Activated CD4-positive, CD25-positive, alpha-beta regulatory T cell treated with anti-CD3 and anti-CD28 coated beads, Interleukin-2, amount 50 U/mL, for 16 hours (primary cell): ENCODE measurements around the gene KDM8.
"Not testable (repeated sequence)": the region's sequence is repeated elsewhere in the genome, so short reads cannot be mapped to it uniquely, and the experiment has no call there.

ENCODE experiments used
- DNase-seq: peaks from one replicate; pipeline ENCODE4 v3.0.0-alpha.2; 2020; ENCODE audit warnings: low read depth, low spot score

KDM8 gene

DNA sequence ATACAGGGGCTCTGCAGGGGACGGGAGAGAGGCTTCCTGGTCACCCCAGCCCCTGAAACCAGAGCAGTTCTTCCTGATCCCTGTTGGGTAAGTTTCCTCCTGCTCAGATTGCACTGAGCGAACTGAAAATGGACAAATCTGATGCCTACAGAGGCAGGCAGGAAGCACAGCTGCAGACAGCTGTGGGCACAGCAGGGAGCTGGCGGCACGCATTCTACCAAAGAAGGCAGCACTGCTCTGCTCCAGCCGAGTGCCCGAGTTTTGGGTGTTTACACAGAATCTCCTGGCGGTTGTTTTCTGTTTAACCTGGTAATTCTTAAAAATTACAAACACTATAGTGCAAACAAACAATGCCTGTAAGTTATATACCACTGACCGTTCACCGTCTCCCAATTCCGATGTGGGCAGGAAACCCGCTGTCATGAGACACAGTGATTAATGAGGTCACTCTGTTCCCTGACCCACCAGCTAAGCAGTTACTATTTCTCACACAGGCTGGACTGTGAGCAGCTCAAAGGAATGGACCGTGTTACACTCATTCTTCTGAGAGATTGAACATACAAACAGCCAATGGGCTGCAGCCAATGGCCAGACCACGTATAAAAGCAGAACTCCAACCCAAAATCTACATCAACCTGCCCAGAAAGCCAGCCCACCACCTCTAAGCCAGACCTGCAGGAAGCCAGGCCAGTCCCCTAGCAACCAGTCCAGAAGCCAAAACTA lies 39.7 kb downstream of the KDM8 start:
- DNase-seq = no peak

DNA sequence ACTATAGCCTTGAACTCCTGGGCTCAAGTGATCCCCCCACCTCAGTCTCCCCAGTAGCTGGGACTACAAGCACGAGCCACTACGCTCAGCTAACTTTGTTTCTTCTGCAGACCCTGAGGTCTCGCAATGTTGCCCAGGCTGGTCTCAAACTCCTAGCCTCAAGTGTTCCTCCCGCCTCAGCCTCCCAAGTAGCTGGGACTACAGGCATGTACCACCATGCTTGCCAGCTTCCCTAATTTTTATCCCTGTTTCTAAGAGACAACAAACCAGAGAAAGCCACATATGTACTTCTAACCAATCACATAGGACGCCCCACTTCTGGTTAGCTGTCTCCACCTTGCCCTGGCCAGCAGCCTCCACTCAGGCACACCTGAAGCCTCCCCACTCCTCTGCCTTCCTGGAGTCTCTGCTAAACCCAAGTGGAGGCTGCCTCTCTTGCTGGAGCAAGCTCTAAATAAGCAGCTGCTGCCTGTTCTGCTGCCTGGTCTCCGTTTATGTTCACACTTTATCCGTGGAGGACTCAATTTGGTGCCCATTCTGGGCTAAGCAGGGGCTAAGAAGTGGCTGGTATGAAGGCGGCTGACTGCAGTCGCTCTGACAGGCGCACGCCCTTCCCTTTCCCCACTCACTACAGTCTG lies 40.5 kb downstream of the KDM8 start:
- no peak for DNase-seq

DNA sequence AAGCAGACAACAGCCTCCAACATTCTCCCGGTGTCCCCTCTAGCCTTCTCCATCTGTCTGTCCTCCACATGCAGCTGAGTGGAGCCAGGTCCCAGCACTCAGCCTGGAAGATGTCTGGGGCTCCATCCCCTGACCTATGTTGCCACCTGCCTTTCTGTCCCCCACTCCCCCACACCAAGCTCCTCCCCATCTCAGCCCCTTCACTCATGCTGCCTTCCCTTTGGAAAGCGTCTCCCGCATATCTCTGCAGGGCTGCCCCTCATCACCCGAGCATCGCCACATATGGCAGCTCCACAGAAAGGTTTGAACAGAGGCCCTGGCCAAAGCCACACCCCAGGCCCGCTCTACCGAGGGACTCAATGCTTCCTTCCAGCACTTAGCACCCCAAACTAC lies 41.0 kb downstream of the KDM8 start:
- no peak for DNase-seq

DNA sequence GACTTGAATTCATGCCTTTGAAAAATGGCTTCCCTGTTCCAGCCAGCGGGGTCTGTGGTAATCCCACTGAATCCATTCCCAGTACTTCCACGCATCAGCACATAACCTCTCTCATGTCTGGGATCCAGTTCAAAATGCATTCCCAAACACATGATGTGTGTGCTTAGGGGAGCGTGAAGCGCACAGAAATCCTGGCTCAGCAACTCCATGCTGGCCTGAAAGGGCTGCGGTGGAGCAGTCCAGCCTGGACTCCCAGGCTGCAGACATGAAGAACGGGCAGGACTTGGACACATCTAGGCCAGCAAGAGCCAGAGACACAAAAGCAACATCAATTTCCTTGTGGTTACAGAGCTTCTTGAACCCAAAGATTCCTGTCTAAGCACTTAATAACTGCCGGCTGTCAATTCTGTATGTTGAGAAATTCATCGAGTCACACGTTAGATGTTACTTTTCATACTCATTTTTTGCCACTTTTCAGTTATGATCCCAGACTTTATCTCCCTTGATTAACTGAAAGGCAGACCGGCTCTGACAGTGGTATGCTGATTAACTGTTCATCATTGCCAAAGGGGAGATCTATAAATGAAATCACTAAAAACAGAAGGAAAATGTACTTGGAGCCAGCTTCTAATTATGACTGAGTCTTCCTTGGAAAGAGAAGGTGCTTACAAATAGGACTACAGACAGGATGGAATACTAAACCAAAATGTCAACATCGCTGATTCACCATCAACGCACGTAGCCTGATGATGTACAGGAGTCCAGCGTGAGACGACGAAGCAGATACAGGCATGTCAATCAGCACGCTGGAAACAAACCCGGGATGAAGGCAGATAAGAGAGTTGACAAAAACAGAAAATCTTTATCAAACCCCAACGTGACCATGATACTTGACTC lies 42.2 kb downstream of the KDM8 start:
- no peak for DNase-seq

DNA sequence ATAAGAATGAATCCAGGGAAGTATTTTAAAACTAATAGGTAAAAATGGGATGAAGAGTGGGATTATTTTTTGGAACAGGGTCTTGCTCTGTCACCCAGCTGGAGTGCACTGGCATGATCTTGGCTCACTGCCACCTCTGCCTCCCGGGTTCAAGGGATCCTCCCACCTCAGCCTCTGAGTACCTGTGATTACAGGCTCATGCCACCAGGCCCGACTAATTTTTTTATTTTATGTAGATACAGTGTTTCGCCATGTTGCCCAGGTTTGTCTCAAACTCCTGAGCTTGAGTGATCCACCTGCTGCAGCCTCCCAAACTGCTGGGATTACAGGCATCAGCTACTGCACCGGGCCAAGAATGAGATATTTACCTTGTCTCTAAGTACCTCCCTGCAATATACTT lies 43.1 kb downstream of the KDM8 start:
- no peak for DNase-seq

DNA sequence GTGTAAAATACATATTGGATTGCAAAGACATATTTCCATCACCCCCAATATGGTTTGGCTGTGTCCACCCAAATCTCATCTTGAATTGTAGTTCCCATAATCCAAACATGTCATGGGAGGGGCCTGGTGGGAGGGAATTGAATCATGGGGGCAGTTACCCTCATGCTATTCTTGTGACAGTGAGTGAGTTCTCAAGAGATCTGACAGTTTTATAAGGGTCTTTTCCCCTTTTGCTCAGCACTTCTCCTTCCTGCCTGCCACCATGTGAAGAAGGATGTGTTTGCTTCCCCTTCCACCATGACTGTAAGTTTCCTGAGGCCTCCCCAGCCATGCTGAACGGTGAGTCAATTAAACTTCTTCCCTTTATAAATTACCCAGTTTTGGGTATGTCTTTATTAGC lies 43.8 kb downstream of the KDM8 start:
- not testable (repeated sequence) for DNase-seq

DNA sequence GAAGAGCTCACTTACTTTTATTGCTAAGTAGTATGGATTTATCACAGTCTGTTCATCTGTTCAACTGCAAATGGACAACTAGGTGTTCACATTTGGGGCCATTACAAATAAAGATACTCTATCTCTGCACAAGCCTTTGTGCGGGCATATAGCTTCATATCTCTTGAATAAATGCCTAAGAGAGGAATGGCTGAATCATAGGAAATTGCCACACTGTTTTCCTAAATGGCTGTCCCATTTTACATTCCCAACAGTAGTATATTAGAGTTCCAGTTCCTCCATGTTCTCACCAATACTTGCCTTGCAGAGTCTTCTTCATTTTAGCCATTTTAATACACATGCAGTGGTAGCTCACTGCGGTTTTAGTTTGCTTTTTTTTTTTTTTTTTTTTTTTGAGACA lies 44.7 kb downstream of the KDM8 start:
- DNase-seq = no peak

DNA sequence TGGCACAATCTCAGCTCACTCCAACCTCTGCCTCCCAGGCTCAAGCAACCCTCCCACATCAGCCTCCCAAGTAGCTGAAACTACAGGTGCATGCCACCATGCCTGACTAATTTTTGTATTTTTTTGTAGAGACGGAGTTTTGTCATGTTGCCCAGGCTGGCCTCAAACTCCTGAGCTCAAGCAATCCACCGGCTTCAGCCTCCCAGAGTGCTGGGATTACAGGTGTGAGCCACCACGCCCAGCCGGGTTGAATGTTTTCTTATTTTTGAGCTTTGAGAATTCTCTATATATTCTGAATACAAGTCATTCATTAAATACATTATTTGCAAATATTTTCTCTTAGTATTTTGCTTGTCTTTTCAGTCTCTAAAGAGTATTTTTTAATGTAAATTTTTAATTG lies 45.6 kb downstream of the KDM8 start:
- DNase-seq = not testable (repeated sequence)

DNA sequence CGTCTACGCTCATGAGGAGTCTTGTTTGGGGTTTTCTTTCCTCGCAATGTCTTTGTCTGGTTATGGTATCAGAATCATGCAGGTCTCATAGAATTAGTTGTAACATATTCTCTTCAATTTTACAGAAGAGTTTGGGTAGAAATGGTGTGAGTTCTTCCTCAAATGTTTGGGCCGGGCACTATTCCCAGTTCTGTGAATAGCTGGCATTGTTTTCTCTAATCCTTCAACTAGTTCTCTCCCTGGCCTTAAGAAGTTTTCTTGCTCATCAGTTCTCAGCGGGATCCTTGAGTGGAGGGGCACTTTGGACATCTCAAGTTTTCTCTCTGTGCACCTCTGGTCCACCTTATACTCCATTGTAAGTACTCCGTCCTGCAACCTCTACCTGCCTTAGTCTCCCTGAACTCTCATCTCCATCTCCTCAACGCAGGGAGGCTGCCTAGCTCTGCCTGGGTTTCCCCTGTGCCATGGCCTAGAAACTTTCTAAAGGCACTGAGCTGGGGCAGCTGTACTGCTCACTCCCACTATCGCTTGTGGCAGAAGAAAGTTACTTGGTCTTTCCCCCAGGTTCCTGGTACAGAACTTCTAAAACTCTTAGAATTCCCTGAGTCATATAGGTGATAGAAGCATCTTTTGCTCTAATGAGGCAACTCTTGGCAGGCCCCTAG lies 48.3 kb downstream of the KDM8 start:
- no peak for DNase-seq

DNA sequence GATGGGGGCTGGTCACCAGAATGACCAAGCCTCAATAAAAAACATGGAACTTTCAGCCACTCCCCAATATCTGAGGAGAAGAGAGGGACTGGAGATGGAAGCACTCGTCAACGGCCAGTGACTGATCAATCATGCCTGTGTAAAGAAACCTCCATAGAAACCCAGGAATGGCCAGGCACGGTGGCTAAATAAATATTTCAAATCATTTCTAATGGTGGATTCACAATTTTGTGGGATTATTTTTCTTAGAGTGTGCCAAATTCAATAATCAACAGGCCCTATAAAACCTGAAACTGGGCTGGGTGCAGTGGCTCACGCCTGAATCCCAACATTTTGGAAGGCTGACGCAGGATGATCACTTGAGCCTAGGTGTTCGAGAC lies 48.9 kb downstream of the KDM8 start:
- DNase-seq = no peak

DNA sequence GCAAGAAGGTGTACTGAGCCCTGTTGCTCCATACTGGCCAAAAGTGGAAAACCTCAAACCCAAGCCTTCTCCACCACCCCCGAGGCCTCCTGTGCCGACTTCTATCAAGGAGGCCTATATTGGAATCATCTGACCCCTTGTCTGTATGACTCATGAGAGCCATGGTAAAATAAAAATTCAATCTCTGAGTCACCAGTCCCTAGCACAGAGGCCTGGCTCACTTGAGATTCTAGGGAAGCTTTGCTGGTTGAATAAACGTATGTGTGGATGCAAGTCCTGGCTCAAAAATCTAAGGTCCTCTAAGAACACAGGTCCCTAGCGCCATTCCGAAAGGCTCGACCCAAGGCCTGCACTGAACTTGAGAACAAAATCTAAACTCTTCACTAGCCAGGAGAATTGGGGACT lies 50.2 kb downstream of the KDM8 start:
- DNase-seq = no peak

DNA sequence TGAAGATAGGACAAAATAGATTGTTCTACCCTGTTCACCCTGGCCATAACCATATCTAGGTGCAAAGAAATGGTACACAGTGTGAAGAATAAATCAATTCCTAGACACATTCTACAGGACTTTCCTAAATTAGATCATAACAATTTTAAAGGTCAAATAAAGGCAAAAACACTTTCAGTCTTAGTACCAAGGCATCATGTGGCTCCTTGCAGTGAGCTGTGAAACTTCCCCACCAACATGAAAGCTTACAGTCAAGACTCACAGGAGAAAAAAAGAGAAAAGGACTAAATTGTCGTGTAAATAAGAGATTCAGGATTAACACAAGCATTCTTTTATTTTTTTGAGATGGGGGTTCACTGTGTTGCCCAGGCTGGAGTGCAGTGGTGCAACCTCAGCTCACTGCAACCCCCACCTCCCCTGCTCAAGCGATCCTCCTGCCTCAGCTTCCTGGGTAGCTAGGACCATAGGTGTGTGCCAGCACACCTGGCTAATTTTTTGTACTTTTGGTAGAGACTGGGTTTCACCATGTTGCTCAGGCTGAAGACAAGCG lies 51.0 kb downstream of the KDM8 start:
- no peak for DNase-seq

DNA sequence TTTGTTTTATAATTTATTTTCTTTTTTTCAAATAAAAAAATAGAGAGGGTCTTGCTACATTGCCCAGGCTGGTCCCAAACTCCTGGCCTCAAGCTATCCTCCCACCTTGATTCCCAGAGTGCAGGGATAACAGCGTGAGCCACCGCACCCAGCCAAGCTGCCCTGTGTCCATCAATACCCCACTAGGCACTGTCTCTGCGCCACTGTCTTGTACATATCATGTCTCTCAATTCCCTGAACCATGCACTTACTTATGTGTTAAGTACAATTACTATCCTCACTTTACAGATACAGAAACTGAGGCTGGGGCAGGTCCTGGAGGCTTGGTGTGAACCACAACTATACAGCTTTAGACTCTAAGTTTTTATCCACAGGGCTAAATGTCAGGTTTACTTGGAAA lies 53.5 kb downstream of the KDM8 start:
- DNase-seq = no peak

DNA sequence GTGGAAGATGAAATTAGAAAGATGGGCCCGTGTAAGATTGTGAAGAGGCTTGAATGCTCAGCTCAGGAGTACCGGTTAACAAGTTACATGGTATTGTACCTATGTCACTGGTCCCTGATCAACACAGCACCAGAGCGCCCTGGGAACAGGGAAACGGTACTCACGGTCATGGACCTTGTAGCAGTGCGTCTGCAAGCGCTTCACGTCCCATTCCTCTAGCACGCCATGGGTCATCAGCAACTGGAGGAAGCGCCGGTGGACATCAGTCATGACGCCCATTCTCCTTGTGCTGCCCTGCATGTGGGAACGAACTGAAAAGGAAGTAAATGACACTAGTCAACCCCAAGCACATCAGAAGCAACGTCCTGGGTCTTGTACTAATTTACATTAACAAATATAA lies 53.9 kb downstream of the KDM8 start:
- DNase-seq = no peak

DNA sequence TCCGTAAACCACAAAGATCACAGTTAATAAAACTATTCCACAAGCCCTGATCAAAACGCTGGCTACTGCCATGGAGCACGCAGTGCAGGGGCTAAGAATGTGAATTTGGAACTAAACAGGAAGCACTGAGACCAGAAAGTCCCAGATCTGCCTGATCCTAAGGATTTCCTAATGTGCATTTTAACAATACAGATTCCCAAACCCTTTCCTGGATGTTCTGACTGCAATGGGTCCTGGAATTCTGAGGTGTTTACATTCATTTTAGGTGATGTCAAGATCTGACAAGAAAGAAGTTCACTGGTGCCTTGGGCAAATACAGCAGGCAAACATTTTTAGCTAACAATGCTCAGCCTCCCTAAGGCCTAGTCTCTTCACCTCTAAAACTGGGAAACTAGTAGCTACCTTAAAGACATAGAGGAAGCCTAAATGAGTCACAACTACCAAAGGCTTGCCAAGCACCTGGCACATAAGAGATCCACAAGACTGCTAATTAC lies 55.0 kb downstream of the KDM8 start:
- no peak for DNase-seq

DNA sequence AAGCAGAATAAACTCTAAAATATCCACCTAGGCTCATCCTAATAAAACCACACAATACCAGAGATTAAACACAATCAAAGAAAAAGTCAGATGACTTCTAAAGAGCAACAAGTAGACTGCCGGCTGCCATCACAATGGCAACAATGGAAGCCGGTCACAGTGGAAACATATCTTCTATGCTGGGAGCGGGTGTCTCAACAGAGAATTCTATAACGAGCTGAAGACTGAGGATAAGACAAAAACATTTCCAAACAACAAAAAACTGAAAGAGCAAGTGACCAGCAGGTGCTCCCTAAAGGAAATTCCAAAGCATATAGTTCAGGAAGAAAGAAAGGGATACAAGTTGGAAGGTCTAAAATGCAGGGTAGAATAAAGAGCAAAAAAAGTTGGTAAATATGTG lies 56.4 kb downstream of the KDM8 start:
- no peak for DNase-seq

DNA sequence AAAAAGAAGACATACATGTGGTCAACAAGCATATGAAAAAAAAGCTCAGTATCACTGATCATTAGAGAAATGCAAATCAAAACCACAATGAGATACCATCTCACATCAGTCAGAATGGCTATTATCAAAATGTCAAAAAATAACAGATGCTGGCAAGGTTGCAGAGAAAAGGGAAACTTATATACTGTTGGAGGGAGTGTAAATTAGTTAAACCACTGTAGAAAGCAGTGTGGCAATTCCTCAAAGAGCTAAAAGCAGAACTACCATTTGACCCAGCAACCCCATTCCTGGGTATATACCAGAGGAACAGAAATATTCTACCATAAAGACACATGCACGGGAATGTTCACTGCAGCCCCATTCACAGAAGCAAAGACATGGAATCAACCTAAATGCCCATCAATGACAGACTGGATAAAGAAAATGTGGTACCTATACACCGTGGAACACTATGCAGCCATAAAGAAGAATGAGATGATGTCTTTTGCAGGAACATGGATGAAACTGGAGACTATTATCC lies 59.6 kb downstream of the KDM8 start:
- DNase-seq = not testable (repeated sequence)

DNA sequence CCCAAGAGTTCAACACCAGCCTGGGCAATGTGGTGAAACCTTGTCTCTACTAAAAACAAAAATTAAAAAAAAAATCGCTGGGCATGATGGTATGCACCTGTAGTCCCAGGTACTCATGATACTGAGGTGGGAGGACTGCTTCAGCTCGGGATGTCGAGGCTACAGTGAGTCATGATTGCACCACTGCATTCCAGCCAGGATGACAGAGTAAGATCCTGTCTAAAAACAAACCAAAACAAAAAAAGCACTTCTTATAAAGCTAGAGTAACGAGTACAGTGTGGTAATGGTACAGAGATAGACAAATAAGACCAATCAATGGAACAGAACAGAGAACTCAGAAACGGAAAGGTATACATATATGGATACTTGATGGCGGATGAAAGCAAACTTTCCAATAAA lies 60.8 kb downstream of the KDM8 start:
- DNase-seq = no peak

DNA sequence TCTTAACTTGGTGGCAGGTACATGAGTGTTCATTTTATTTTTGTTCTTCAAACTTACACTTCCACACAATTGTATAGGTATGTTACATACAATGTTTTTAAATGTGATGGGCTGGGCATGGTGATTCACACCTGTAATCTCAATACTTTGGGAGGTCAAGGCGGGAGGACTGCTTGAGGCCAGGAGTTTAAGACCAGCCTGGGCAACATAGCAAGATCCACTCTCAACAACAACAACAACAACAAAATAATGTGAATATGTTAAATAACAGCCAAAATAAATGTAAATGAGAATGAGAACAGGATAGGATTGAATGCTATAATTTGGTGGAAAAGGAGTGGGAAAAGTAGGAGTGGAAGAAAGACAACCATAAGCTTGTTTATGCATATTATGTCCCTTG lies 62.7 kb downstream of the KDM8 start:
- DNase-seq = no peak

DNA sequence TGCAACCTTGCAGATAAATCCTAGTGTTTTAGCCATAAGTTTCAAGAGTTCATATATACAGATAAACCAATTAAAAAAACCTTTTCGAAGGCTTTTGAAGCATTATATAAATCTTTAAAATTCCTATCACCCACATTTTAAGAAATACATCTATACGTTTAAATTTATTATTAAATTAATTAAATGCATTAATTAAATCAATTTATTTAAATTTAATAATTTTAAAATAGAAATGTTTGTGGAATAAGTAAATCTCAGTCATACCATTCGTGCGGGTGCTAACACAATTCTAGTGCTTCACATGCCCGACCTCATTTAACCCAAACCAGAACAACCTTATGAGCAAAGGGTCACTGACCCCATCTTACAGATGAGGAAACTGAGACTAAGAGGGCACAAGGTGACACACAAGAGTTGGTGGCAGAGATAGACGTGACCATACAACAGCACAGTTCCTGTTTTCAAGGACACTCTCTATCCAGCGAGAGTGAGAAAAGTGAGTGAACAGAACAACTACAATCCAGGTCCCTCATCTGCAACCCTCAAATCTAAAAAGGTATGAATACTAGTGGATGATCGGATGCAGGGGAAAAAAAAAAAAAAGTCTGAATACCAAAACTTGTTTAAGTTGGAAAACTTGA lies 63.8 kb downstream of the KDM8 start:
- no peak for DNase-seq
